CMK (cell line): Measurements from ENCODE around the gene KRT12.

Experiments used
- DNase-seq: peaks from one replicate; pipeline ENCODE4 v3.0.0-alpha.2; 2010; ENCODE audit warnings: low read depth

Gene KRT12

GRCh38 chr17:40866838-40867237 lies at the start of gene KRT12:
TSS of gene KRT12 (minus strand) at chr17:40867223. CDS start at chr17:40867186, 37 bp downstream.
- DNase-seq: no peak

- no peak for DNase-seq
Measured at GRCh38 chr17:40916366-40916765, 49.3 kb upstream of the KRT12 start.

- DNase-seq: no peak
Measured at GRCh38 chr17:40915721-40916256, 48.8 kb upstream of the KRT12 start.

GRCh38 chr17:40915199-40915661 lies 48.2 kb upstream of the KRT12 start:
- DNase-seq: no peak

GRCh38 chr17:40914075-40914855 lies 47.2 kb upstream of the KRT12 start:
- DNase-seq: no peak

GRCh38 chr17:40912486-40913210 lies 45.6 kb upstream of the KRT12 start:
- no peak for DNase-seq

GRCh38 chr17:40910441-40910841 lies 43.4 kb upstream of the KRT12 start:
- no peak for DNase-seq

GRCh38 chr17:40909755-40910154 lies 42.7 kb upstream of the KRT12 start:
- DNase-seq: no peak

- DNase-seq: peak; percentile 9
Measured at GRCh38 chr17:40909351-40909750, 42.3 kb upstream of the KRT12 start.

- DNase-seq: no peak
Measured at GRCh38 chr17:40906613-40907012, 39.6 kb upstream of the KRT12 start.

GRCh38 chr17:40905370-40905769 lies 38.3 kb upstream of the KRT12 start:
- DNase-seq: no peak

- DNase-seq: no peak
Measured at GRCh38 chr17:40903129-40903847, 36.3 kb upstream of the KRT12 start.

GRCh38 chr17:40902498-40902897 lies 35.5 kb upstream of the KRT12 start:
- no peak for DNase-seq

- no peak for DNase-seq
Measured at GRCh38 chr17:40901981-40902474, 35.0 kb upstream of the KRT12 start.

- no peak for DNase-seq
Measured at GRCh38 chr17:40900809-40901356, 33.9 kb upstream of the KRT12 start.

- DNase-seq: no peak
Measured at GRCh38 chr17:40896916-40897455, 30.0 kb upstream of the KRT12 start.

- no peak for DNase-seq
Measured at GRCh38 chr17:40895106-40895730, 28.2 kb upstream of the KRT12 start.

- no peak for DNase-seq
Measured at GRCh38 chr17:40888196-40888720, 21.2 kb upstream of the KRT12 start.

GRCh38 chr17:40886090-40886489 lies 19.1 kb upstream of the KRT12 start:
- no peak for DNase-seq

- no peak for DNase-seq
Measured at GRCh38 chr17:40884708-40885512, 17.9 kb upstream of the KRT12 start, which contains the start of gene KRT20. TSS of gene KRT20 (minus strand) at chr17:40885242. CDS start at chr17:40885185, 57 bp downstream.
